Measurements from ENCODE around the gene KCNIP2.

DNA sequence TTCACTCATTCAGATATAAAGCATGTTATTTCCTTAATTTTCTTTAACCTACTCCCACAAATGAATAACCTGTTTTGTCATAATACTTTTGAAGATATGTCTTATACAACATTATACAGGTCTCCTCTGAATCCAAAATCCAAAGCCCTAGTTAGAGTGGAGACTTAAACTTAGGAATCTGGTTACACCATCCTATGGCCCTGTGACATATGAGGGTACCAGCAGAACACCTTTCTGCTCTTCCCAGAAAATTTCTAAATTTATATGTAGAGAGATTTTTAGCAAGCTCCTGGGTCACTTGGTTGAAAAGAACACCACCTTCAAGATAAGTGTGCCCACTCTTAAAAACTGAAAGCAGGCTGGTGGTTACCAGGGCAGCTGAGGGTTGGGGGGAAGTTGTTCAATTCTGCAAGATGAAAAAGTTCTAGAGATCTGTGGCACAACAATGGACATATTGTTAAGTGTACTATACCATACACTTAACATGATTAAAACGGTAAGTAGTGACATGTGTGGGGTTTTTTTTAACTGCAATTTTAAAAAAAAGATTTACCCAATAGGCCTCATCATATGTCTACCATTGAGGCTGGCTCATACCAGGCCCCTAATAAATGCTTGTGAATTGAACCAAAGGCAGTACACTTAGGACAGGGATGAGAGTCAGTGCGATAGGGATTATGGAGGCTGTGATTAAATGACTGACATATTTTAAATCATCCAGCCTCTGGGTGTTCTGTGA lies 37.6 kb upstream of the KCNIP2 start:
- TF ChIP-seq CTCF (IDR thresholded peaks at IDR 0.05), result no peak
- TF ChIP-seq POLR2A (IDR thresholded peaks at IDR 0.05), result no peak
